DOHH2 (cell line): ENCODE data around the gene EPB41L5.

Experiments
- EZH2phosphoT487 ChIP-seq: fragments of 200-600 bp; sonication (generic); IDR thresholded peaks from 2 replicates; pipeline ENCODE4 v1.6.1; 2017; ENCODE audit warnings: borderline replicate concordance, mild to moderate bottlenecking, antibody characterized with exemption, low read length, moderate library complexity, mixed read lengths
- TF ChIP-seq, protein P1 (sequence below): fragments of 200-600 bp; sonication (generic); IDR thresholded peaks from one replicate; pipeline ENCODE4 v1.5.1; 2014; ENCODE audit warnings: antibody characterized with exemption, mild to moderate bottlenecking, low read depth, low read length; ENCODE audit not compliant: poor library complexity, severe bottlenecking

DNA sequence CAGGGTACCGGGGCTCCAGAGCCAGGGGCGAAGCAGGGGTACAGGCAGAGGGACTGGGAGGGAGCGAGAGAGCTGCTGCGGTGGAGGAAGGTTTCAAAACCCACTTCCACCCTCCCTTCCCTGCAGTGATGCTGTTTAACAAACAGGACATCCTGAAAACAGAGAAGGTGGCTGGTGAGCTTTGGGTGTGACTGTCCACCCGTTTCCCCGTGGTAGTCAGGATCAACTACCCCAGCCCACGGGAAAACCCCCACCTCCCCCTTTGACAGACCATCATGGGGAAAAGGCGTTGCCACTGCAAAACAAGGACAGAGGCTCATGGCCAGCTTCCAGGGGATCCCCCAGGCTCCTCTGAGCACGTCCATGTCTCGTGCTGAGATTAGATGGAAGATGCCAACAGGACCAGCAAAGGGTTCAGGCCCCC, 197.4 kb downstream of the EPB41L5 start:
- TF ChIP-seq, protein P1, sequence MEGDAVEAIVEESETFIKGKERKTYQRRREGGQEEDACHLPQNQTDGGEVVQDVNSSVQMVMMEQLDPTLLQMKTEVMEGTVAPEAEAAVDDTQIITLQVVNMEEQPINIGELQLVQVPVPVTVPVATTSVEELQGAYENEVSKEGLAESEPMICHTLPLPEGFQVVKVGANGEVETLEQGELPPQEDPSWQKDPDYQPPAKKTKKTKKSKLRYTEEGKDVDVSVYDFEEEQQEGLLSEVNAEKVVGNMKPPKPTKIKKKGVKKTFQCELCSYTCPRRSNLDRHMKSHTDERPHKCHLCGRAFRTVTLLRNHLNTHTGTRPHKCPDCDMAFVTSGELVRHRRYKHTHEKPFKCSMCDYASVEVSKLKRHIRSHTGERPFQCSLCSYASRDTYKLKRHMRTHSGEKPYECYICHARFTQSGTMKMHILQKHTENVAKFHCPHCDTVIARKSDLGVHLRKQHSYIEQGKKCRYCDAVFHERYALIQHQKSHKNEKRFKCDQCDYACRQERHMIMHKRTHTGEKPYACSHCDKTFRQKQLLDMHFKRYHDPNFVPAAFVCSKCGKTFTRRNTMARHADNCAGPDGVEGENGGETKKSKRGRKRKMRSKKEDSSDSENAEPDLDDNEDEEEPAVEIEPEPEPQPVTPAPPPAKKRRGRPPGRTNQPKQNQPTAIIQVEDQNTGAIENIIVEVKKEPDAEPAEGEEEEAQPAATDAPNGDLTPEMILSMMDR: no peak
- no peak for TF ChIP-seq EZH2phosphoT487
